ENCODE measurements around the gene EFEMP1. TPM values are rescaled to one million over a fixed set of nuclear protein-coding genes. Genes with fewer than 3 reads are reported as not detected.

The EFEMP1 gene
- total RNA-seq, 1 experiment from 2014 or later = 0.34 TPM

- intact Hi-C loops (cut with micrococcal nuclease) = no loop called here
- H3K4me2 ChIP-seq (ENCODE audit: low read length) = no peak overlapping the region
- no peak overlapping the region for H3K27ac ChIP-seq (ENCODE audit: low read depth, low read length)
- RAD21 ChIA-PET (ENCODE audit: low non-redundant PET in 1 of 2, low total read pairs in 2 of 2, uncharacterized antibody in 2 of 2, unreplicated experiment in 2 of 2) = no interaction called here
- no peak overlapping the region for H3K4me3 ChIP-seq (replicated peaks in 1 of 2; ENCODE audit: low read depth in 1 of 2, low read length in 2 of 2)
- no peaks in the 10 kb centered on the region for H3K9me3 ChIP-seq (ENCODE audit: control insufficient read depth in 1 of 2, insufficient read depth in 1 of 2, low read depth in 1 of 2, low read length in 2 of 2)
- H3K9me2 ChIP-seq (ENCODE audit: insufficient read depth) = no peaks in the 10 kb centered on the region
- no peaks in the 10 kb centered on the region for H3K27me3 ChIP-seq (ENCODE audit: insufficient read depth, low read length)
- TF ChIP-seq, protein P1, sequence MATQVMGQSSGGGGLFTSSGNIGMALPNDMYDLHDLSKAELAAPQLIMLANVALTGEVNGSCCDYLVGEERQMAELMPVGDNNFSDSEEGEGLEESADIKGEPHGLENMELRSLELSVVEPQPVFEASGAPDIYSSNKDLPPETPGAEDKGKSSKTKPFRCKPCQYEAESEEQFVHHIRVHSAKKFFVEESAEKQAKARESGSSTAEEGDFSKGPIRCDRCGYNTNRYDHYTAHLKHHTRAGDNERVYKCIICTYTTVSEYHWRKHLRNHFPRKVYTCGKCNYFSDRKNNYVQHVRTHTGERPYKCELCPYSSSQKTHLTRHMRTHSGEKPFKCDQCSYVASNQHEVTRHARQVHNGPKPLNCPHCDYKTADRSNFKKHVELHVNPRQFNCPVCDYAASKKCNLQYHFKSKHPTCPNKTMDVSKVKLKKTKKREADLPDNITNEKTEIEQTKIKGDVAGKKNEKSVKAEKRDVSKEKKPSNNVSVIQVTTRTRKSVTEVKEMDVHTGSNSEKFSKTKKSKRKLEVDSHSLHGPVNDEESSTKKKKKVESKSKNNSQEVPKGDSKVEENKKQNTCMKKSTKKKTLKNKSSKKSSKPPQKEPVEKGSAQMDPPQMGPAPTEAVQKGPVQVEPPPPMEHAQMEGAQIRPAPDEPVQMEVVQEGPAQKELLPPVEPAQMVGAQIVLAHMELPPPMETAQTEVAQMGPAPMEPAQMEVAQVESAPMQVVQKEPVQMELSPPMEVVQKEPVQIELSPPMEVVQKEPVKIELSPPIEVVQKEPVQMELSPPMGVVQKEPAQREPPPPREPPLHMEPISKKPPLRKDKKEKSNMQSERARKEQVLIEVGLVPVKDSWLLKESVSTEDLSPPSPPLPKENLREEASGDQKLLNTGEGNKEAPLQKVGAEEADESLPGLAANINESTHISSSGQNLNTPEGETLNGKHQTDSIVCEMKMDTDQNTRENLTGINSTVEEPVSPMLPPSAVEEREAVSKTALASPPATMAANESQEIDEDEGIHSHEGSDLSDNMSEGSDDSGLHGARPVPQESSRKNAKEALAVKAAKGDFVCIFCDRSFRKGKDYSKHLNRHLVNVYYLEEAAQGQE (IDR thresholded peaks at IDR 0.05; ENCODE audit: low read depth) = no peak
- TF ChIP-seq CTCF (IDR thresholded peaks at IDR 0.05 in 2 of 3, conservative IDR thresholded peaks at IDR 0.05 in 1 of 3; ENCODE audit: borderline replicate concordance in 1 of 3, insufficient read depth in 1 of 3, low read depth in 2 of 3, low read length in 2 of 3) (no peak), SRF (IDR thresholded peaks at IDR 0.05; ENCODE audit: low read depth) (no peak), EZH2 (IDR thresholded peaks at IDR 0.05) (no peak), CEBPB (IDR thresholded peaks at IDR 0.05; ENCODE audit: low read depth) (no peak), SIN3A (IDR thresholded peaks at IDR 0.05; ENCODE audit: low read depth) (no peak), YY1 (IDR thresholded peaks at IDR 0.05; ENCODE audit: extremely low read depth, insufficient replicate concordance, low read depth, low read length) (no peak), EZH2phosphoT487 (IDR thresholded peaks at IDR 0.05; ENCODE audit: borderline replicate concordance) (no peak), FOSL1 (IDR thresholded peaks at IDR 0.05; ENCODE audit: low read depth) (no peak), JUND (IDR thresholded peaks at IDR 0.05) (no peak), POLR2AphosphoS5 (IDR thresholded peaks at IDR 0.05; ENCODE audit: low read depth, low read length) (no peak), TCF7L2 (IDR thresholded peaks at IDR 0.05; ENCODE audit: borderline replicate concordance, extremely low read depth, insufficient read depth, insufficient read length) (no peak)
- TF ChIP-seq, protein P2, sequence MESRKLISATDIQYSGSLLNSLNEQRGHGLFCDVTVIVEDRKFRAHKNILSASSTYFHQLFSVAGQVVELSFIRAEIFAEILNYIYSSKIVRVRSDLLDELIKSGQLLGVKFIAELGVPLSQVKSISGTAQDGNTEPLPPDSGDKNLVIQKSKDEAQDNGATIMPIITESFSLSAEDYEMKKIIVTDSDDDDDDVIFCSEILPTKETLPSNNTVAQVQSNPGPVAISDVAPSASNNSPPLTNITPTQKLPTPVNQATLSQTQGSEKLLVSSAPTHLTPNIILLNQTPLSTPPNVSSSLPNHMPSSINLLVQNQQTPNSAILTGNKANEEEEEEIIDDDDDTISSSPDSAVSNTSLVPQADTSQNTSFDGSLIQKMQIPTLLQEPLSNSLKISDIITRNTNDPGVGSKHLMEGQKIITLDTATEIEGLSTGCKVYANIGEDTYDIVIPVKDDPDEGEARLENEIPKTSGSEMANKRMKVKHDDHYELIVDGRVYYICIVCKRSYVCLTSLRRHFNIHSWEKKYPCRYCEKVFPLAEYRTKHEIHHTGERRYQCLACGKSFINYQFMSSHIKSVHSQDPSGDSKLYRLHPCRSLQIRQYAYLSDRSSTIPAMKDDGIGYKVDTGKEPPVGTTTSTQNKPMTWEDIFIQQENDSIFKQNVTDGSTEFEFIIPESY (IDR thresholded peaks at IDR 0.05; ENCODE audit: extremely low read depth, insufficient replicate concordance, low read length) = no peak
- TF ChIP-seq, protein P3, sequence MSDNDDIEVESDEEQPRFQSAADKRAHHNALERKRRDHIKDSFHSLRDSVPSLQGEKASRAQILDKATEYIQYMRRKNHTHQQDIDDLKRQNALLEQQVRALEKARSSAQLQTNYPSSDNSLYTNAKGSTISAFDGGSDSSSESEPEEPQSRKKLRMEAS (IDR thresholded peaks at IDR 0.05) = no peak
- H3K4me1 ChIP-seq (ENCODE audit: control insufficient read depth in 1 of 2, insufficient read depth in 2 of 2, low read length in 2 of 2) = 0 out of 4 replicates have a peak, but pooled peaks cover 0 to 2% of the 10 kb centered on the region in 2 experiments
- no peaks in the 10 kb centered on the region for H3K79me2 ChIP-seq (ENCODE audit: insufficient read depth, low read length)
- POLR2A ChIA-PET = no interaction called here
- no peaks in the 10 kb centered on the region for H4K20me1 ChIP-seq (ENCODE audit: insufficient read depth)
- H2AFZ ChIP-seq (ENCODE audit: low read depth, low read length, poor library complexity, severe bottlenecking) = no peak overlapping the region
- no peaks in the 10 kb centered on the region for H3K36me3 ChIP-seq (ENCODE audit: control insufficient read depth in 1 of 2, insufficient read depth in 2 of 2, low read length in 2 of 2)
- no peak overlapping the region for H3K9ac ChIP-seq (ENCODE audit: low read length)
- CTCF ChIA-PET = no interaction called here
- ATAC-seq (no peak), DNase-seq (ENCODE audit: low read depth, low spot score) (no peak)
- no TSS peak for BruUV-seq (replicated peaks)
Measured at GRCh38 chr2:55860832-55861231, 62.8 kb downstream of the EFEMP1 start.
